ENCODE results near the gene ADK.
"Not testable (repeated sequence)": the region's sequence is repeated elsewhere in the genome, so short reads cannot be mapped to it uniquely, and the experiment has no call there.

ADK gene

GRCh38 chr10:74460812-74461211, 309.8 kb downstream of the ADK start:
- FAIRE-seq (peak; percentile 75), DNase-seq (ENCODE audit: insufficient read length, low spot score) (no peak)
- TF ChIP-seq POLR2A (IDR thresholded peaks at IDR 0.05; ENCODE audit: low read depth, low read length) = no peak

GRCh38 chr10:74474022-74474713, 323.1 kb downstream of the ADK start:
- TF ChIP-seq POLR2A (IDR thresholded peaks at IDR 0.05; ENCODE audit: low read depth, low read length) = no peak
- no peak for DNase-seq (ENCODE audit: insufficient read length, low spot score)
- FAIRE-seq = no peak

GRCh38 chr10:74476162-74476706, 325.2 kb downstream of the ADK start:
- not testable (repeated sequence) for DNase-seq (ENCODE audit: insufficient read length, low spot score); FAIRE-seq

- FAIRE-seq (peak; percentile 43), DNase-seq (ENCODE audit: insufficient read length, low spot score) (no peak)
- no peak for TF ChIP-seq POLR2A (IDR thresholded peaks at IDR 0.05; ENCODE audit: low read depth, low read length)
These were observed 329.8 kb downstream of the ADK start for GRCh38 chr10:74480778-74481177.

- FAIRE-seq (peak; percentile 76), DNase-seq (ENCODE audit: insufficient read length, low spot score) (no peak)
- no peak for TF ChIP-seq POLR2A (IDR thresholded peaks at IDR 0.05; ENCODE audit: low read depth, low read length)
These were observed 332.3 kb downstream of the ADK start for GRCh38 chr10:74483356-74483755.

DNA sequence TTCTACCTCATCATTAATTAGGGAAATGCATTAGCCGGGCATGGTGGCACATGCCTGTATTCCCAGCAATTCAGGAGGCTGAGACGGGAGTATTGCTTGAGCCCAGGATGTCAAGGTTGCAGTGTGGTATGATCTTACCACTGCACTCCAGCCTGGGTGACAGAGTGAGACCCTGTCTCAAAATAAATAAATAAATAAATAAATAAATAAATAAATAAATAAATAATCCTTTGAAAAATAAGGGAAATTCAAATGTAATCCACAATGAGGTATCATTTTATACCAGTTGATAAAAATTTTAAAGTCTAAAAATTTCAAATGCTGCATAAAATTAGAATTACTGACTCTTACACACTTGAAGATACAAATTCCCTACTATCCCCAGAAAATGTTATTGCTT, 334.3 kb downstream of the ADK start:
- no peak for TF ChIP-seq POLR2A (IDR thresholded peaks at IDR 0.05; ENCODE audit: low read depth, low read length)
- no peak for FAIRE-seq
- DNase-seq (ENCODE audit: insufficient read length, low spot score) = no peak

DNA sequence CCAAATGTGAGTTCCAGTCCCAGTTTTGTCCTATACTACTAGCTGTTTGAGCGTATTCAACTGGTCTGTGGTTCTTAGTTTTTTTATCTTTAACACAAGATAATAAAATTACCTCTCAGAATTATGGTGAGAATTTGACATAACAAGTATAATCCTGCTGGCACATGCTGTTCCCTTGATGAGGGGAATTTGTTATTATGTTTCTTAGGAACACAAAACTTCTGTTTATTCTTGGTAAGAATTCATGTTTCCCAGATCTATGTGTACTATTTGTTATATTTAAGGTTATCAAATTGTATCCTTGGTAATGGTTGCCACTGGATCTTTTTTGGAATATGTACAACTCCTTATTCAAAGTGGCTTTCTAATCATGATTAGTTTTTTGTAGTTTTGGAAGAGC, 335.6 kb downstream of the ADK start:
- DNase-seq (ENCODE audit: insufficient read length, low spot score) (no peak), FAIRE-seq (peak; percentile 79)
- no peak for TF ChIP-seq POLR2A (IDR thresholded peaks at IDR 0.05; ENCODE audit: low read depth, low read length)

GRCh38 chr10:74488907-74489306, 337.9 kb downstream of the ADK start:
- no peak for TF ChIP-seq POLR2A (IDR thresholded peaks at IDR 0.05; ENCODE audit: low read depth, low read length)
- FAIRE-seq (no peak), DNase-seq (ENCODE audit: insufficient read length, low spot score) (no peak)

GRCh38 chr10:74490551-74490950, 339.5 kb downstream of the ADK start:
- no peak for DNase-seq (ENCODE audit: insufficient read length, low spot score)
- no peak for TF ChIP-seq POLR2A (IDR thresholded peaks at IDR 0.05; ENCODE audit: low read depth, low read length)
- no peak for FAIRE-seq

- FAIRE-seq (no peak), DNase-seq (ENCODE audit: insufficient read length, low spot score) (no peak)
- TF ChIP-seq POLR2A (IDR thresholded peaks at IDR 0.05; ENCODE audit: low read depth, low read length) = no peak
These were observed 340.0 kb downstream of the ADK start for GRCh38 chr10:74491014-74491413.

- FAIRE-seq; DNase-seq (ENCODE audit: insufficient read length, low spot score): not testable (repeated sequence)
These were observed 345.3 kb downstream of the ADK start for GRCh38 chr10:74496276-74496675.

DNA sequence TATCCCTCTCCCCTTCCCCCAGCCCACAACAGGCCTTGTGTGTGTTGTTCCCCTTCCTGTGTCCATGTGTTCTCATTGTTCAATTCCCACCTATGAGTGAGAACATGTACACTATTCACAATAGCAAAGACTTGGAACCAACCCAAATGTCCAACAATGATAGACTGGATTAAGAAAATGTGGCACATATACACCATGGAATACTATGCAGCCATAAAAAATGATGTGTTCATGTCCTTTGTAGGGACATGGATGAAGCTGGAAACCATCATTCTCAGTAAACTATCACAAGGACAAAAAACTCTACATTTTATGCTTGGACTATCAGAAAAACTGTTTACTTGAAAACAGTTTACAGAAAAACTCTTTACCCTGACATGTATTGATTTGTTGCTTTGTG, 347.6 kb downstream of the ADK start:
- not testable (repeated sequence) for FAIRE-seq

GRCh38 chr10:74500026-74500704, 349.1 kb downstream of the ADK start:
- TF ChIP-seq POLR2A (IDR thresholded peaks at IDR 0.05; ENCODE audit: low read depth, low read length) = no peak
- FAIRE-seq (no peak), DNase-seq (ENCODE audit: insufficient read length, low spot score) (no peak)

More for the DNA sequence above, 347.6 kb downstream of the ADK start:
- not testable (repeated sequence) for DNase-seq (ENCODE audit: insufficient read length, low spot score)

DNA sequence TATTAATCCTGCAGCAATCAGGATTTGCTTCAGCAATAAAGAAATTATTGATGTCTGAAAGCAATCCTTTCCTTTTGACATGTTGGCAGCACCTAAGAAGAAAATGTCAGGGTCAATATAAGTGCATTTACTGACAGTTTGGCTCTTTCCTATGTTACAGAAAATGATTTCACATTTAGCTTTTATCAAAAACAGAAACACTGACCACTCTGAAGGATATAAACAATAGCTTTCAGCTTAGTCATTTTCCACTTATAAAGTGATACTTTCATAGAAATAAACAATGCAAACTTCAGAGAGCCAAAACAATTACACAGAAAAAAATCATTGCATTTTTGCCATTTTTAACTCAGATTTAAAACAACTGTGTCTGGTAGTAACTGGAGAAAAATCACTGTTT, 349.8 kb downstream of the ADK start:
- no peak for DNase-seq (ENCODE audit: insufficient read length, low spot score)
- FAIRE-seq = peak; percentile 91
- TF ChIP-seq POLR2A (IDR thresholded peaks at IDR 0.05; ENCODE audit: low read depth, low read length) = no peak

All from H54 (cell line).